GM19372 (cell line): ENCODE data around the gene AKAP1.

Experiments
- ATAC-seq: cut with Tn5 transposase; IDR thresholded peaks from one replicate; pipeline ENCODE4 v1.9.1; 2021; ENCODE audit warnings: mild to moderate bottlenecking, low read depth, moderate library complexity; ENCODE audit not compliant: unreplicated experiment

The AKAP1 gene

GRCh38 chr17:57084802-57085447 is at the start of gene AKAP1:
AKAP1 (plus strand) TSS chr17:57085246; CDS start chr17:57105465, 20,219 bp downstream.
- peak; percentile 83 for ATAC-seq

DNA sequence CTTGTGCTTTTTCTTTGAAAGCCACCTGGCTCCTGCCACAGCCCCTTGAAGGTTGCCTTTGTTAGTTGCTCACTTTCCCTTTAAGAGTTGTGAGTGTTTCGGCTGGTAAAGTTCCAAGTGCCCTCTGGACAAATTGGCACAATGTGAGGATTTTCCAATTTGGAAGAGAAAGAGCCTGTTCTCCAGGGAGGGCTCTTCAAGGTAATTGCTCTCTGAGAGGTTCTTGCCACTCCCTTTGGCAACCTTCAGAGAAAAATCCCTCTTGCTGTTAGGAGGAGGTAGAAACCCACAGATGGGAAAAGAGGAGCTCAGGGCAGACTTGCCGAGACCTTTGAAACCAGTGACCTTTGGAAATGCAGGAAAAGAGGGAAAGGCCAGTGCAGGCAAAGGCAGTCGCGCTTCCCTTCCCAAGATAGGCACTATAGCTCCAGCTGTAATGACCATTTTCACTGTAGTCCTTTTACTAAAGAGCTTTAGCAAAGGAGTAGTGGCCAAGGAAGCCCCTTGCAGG is 49.0 kb upstream of the AKAP1 start:
- ATAC-seq = no peak

GRCh38 chr17:57037411-57037810 is 47.6 kb upstream of the AKAP1 start:
- ATAC-seq = no peak

DNA sequence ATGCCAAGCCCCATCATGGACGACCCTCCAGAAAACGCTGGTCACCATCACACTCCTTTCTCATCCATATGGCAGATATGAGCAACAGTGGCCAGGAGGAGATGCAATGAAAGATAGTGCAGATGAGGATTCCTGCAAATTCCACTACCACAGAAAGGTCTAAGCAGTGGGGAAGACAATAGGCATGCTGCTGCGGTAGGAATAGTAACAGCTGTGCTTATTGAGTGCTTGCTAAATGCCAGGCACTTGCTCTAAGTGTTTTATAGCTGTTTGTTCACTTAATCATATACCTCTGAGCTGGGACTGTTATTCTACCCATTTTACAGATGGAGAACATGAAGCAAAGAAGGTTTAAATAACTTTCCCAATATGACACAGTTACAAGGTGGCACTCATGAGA is 46.6 kb upstream of the AKAP1 start:
- no peak for ATAC-seq

GRCh38 chr17:57040571-57040970 is 44.5 kb upstream of the AKAP1 start:
- no peak for ATAC-seq

GRCh38 chr17:57043276-57043675 is 41.8 kb upstream of the AKAP1 start:
- ATAC-seq = no peak

GRCh38 chr17:57044976-57045867 is 39.8 kb upstream of the AKAP1 start:
- peak; percentile 14 for ATAC-seq

GRCh38 chr17:57045868-57046704 is 39.0 kb upstream of the AKAP1 start:
- peak; percentile 63 for ATAC-seq

DNA sequence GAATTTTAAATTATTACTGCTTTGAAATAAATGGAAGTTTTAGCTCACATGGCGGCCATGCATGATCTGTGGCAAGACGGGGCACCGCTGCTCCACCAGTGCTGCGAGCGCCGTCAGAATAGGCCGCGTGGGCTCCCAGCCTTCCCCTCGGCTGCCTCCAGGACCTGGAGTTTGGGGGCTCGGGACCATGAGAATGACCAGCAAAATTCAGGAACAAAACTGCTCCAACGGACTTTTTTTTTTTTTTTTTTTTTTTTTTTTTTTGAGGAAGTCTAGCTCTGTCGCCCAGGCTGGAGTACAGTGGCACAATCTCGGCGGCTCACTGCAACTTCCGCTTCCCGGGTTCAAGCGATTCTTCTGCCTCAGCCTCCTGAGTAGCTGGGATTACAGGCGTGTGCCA is 38.3 kb upstream of the AKAP1 start:
- ATAC-seq = peak; percentile 25

GRCh38 chr17:57048096-57048495 is 37.0 kb upstream of the AKAP1 start:
- ATAC-seq = no peak

- ATAC-seq = no peak
Observed at GRCh38 chr17:57050306-57050705, 34.7 kb upstream of the AKAP1 start.

GRCh38 chr17:57051886-57052361 is 33.1 kb upstream of the AKAP1 start:
- ATAC-seq = no peak

GRCh38 chr17:57062865-57063264 is 22.2 kb upstream of the AKAP1 start:
- no peak for ATAC-seq

DNA sequence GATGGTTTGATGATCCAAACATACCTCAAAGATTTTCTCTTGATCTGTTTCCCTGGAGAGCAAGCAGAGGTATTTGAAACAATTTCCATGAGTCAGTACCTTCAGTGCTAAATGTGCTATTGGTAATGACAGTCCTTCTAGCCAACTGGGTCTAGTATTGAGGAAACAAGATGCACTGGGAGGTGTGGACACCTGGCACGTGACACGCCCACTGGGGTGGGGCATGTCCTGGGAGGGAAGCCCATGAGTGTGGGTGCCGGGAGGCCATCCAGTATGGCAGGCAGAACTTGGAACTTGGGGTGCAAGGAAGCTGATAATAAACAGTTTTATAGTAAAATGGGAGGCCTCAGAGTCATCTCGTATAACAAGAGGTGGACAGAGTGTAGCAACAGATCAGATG is 17.9 kb upstream of the AKAP1 start:
- no peak for ATAC-seq

GRCh38 chr17:57067781-57068180 is 17.3 kb upstream of the AKAP1 start:
- ATAC-seq = no peak

DNA sequence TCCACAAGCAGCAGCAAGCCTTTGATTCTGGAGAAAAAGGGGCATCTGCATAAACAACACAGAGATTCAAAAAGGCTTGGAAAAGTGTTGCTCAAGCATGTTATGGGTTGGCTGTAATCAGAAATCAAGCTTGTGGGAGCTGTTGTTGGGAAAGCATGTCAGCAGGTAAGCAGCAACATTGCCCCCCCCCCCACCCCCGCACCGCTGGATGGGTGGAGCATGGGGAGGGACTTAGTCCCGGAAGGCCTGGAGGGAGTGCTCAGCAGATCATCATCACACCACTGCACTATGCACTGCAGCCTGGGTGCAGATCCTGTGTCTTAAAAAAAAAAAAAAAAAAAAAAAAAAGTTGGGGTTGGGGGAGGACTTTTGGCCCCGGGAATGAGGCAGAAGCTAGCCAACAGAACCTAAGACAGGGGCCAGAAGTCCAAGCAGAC is 16.8 kb upstream of the AKAP1 start:
- no peak for ATAC-seq

DNA sequence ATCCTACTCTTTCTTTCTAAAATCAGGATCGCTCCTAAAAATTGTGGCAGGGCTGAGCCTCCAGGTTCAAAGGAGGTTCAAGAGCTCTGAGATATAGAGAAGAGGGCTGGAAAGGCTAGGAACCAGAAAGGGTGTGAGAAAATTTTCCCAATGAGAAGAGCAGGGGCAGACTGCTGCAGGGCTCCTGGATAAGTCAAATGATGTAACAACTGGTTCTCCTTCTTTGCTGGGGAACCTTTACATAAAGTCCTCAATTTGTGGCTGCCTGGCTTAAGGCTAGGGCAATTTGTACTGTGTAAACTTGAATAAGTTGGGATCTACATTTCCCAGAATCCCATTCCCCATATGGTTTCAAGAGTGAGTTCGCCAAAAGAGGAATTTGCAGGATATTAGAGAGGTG is 16.3 kb upstream of the AKAP1 start:
- ATAC-seq = no peak

DNA sequence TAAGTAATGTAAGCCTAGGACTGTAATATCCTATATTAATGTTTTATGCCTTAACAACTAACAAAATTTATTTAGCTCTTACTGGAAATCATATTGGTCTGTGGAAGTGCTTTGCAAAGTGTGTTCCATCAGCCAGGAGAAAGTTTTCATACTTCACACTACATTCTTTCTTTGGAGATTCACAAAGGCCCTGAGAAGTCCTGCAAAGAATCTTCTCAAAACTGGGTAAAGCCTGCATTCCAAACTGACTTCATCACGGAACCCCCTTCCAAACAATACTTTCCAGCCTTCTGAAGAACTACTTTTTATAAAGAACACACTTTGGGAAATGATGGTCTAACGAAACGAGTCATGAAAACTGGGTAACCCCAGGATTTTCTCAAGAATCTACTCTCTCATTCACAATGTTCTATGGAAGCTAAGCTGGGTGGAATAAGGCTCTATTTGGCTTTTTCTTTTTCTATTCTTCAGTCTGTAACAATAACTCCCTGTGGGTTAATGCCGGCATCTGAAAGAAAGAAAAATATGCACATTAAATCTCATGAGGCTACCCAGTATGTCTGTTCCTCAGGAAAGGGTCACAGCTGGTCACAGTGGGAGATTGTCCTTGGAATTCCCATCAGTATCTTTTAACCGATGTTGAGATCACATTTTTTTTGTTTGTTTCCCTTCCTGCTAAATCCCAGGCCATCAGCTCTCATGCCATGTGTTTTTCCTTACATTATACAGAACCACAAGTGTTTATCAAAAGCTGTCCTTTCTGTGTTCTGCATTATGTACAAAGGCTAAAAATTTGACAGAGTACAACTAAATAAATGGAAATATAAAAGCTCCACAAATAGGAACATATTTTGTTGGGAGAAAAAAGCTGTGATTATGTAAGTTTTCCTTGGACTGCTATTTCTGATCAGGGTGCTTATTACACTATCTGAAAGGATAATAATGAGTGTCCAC is 12.8 kb upstream of the AKAP1 start:
- ATAC-seq = no peak

GRCh38 chr17:57073626-57074025 is 11.4 kb upstream of the AKAP1 start:
- ATAC-seq = no peak
